GM18505 (cell line): ENCODE results near the gene EPHB2.
"Not testable (repeated sequence)": the region's sequence is repeated elsewhere in the genome, so short reads cannot be mapped to it uniquely, and the experiment has no call there.

Experiments used
- ATAC-seq: cut with Tn5 transposase; IDR thresholded peaks from one replicate; pipeline ENCODE4 v1.9.1; 2021; ENCODE audit not compliant: unreplicated experiment
- POLR2A ChIP-seq: IDR thresholded peaks from 4 replicates; pipeline ENCODE4 v1.6.1; 2011; ENCODE audit warnings: borderline replicate concordance; ENCODE audit not compliant: insufficient read depth, insufficient read length; ENCODE audit errors: extremely low read depth

Gene EPHB2

DNA sequence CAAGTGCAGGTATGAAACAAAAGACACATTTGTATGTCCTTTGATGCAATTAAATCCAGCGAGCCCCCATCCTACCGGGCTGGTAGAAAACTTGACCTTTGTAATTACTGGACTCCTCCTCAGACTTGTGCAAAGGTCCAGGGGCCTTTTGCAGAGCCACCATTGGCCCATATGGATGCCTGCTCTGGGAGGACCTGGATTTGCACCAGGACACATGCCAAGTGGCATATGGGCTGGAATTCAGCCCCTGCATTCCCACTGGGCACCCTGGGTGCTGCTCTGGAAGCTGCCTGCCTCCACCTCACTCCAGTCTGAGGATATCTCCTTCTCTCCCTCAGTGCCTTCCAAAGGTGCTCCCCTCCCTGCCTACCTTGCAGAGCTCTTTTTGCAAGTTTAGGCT is 226.0 kb downstream of the EPHB2 start:
- TF ChIP-seq POLR2A, result no peak
- ATAC-seq, result no peak

DNA sequence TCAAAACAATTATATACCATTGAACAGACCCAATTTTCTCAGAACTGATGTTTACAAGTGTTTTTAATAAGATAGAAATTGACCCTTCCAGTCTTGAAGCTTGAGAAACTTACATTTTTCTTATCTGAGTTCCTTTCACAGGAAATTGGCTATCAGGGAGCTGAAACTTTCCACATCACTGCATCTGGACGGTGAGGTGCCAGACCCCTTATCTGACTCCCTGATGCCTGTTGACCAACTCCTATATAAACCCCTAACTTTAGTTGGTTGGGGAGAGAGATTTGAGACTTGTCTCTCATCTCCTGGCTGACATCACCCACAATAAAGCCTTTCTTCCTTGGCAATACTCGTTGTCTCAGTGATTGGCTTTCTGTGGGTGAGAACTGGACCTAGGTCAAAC is 230.6 kb downstream of the EPHB2 start:
- TF ChIP-seq POLR2A, result no peak
- ATAC-seq, result no peak

DNA sequence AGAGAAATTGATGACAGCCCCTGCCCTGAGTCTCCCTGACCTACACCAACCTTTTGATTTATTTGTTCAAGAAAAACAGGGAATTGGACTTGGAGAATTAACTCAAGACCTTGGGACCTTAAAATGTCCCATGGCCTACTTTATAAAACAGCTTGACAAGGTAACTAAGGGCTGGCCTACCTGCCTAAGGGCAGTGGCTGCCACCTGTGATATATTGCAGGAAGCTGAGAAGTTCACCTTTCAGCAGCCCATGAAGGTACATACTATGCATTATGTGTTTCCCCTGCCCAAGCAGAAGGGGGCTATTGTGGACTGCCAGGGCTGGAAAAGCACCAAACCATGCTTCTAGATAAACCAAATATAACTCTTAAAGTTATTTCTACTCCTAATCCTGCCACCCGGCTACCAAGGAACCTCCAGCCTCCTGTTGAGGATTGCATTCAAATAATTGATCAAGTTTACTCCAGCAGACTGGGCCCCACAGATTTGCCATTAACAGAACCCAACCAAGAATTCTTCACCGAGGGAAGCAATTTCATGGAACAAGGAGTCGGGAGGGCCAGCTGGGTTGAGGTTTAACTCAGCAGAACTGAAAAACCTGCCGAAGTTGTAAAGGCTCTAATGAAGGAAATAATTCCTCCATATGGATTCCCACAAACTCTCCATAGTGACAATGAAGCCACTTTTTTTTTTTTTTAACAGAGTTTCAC is 233.9 kb downstream of the EPHB2 start:
- no peak for TF ChIP-seq POLR2A
- ATAC-seq, result no peak

DNA sequence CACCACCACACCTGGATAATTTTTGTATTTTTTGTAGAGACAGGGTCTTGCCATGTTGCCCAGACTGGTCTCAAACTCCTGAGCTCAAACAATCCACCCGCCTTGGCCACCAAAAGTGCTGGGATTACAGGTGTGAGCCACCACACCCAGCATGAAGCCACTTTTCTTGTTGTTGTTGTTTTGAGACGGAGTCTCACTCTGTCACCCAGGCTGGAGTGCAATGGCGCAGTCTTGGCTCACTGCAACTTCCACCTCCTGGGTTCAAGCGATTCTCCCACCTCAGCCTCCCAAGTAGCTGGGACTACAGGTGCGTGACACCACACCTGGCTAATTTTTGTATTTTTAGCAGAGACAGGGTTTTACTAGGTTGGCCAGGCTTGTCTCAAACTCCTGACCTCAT is 234.5 kb downstream of the EPHB2 start:
- ATAC-seq, result not testable (repeated sequence)

DNA sequence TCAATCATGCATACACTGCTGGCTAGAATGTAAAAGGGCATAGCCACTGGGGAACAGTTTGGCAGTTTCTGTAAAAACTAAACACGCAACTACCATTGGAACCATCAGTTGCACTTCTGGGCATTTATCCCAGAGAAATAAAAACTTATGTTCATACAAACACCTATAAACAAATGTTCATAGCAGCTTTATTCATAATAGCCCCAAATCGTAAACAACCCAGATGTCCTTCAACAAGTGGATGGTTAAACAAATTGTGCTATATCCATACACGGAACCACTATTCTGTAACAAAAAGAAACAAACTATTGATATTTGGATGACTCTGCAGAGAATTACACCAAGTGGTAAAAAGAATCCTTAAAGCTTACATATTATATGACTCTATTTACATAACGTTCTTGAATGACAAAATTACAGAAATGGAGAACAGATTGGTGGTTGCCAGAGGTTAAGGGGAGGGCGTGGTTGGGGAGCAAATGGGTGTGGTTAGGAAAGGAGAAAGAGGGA is 239.2 kb downstream of the EPHB2 start:
- no peak for ATAC-seq
- TF ChIP-seq POLR2A, result no peak

DNA sequence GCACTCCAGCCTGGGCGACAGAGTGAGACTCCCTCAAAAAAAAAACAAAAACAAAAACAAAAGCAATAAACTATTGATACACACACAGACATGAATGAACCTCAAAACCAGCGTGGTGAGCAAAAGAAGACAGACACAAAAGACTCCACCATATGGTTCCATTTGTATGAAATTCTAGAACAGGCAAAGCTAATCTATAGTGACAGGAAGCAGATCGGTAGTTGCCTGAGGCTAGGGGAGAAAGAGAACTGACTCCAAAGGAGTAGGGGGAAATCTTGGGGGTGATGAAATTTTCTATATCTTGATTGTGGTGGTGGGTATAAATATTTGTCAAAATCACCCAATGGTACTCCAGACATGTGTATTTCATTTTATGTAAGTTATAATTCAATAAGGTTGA is 241.2 kb downstream of the EPHB2 start:
- TF ChIP-seq POLR2A, result no peak

DNA sequence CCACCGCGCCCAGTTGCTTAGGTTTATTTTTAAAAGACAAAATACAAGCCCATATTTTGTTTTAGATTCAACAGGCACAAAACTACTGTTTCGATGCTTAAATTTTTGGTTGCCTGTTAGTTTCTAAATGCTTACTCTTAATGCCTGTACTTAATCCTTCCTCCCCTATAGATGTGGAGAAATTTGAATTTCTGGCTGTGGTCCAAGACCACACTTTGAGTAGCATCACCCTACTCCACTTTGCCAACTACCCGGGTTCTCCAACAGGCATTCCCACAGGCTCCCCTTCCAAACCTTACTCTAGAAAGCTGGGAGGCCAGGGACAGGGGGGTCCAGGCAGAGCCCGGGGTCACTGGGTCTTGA is 242.0 kb downstream of the EPHB2 start:
- TF ChIP-seq POLR2A, result no peak
- no peak for ATAC-seq

More for the DNA sequence above, 241.2 kb downstream of the EPHB2 start:
- no peak for ATAC-seq

DNA sequence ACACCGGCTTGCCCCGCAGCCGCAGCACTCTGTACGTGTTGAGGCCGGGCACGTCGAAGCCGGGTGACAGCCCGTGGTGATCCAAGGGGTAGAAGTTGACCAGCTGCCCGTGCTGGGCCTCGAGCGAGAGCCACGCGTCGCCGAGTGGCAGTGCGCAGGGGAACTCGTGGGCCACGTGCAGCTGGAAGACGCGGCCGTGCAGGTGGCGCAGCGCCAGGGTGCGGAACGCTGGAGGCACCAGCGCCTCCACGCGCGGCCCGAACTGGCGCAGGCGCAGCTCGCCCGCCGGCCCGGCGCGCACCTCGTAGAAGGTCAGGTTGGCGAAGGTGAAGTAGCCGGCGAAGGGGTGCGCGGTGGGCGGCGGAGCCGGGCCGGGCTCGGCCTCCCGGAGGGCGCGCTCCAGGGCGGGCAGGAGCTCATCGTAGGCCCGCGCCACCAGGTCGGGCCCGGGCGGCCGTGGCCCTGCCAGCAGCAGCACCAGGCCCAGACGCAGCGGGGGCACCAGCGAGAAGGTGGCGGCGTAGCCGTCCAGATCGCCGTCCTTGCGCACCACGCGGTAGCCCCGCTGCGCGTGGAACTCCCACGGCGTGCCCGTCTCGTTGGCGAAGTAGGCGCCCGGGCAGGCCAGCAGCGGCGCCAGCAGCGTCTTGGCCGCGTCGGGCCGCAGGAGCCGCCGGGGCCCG is 242.6 kb downstream of the EPHB2 start:
- no peak for ATAC-seq
- TF ChIP-seq POLR2A, result no peak

DNA sequence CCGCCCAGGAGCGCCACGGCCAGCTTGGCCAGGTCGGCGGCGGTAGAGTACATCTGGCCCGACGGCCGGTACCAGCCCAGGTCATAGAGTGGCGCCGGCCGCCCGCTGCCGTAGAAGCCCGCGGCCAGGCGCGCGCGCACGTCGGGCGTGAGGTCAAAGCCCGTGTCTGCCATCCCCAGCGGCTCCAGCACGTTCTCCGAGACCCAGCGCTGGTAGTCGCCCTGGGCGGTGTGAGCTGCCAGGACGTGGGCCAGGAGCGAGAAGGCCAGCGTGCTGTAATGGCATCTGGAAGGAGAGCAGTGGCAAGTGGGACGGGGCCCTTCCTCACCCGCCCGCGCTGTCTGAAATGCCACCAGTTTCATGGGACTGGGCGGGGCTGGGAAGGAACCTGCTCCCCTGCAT is 243.1 kb downstream of the EPHB2 start:
- no peak for TF ChIP-seq POLR2A
- no peak for ATAC-seq

DNA sequence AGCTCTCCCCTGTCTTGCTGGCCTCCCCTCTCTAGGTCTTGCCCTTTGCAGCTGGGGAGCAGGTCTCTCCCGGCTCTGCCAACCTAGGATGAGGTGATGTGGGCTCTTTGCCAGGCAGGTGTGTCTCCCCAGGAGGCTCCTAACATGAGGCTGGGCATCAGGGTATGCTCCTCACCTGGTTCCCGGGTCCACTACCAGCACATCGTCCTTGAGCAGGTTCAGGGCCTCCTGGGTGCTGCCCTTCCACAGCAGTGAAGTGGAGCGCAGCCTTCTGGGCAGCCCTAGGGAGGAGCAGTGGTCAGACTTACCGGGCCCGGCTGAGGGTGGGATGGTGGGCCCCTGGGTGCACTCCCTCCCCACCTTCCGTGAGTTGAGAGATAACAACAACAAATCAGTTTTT is 244.5 kb downstream of the EPHB2 start:
- ATAC-seq, result no peak
- TF ChIP-seq POLR2A, result no peak

DNA sequence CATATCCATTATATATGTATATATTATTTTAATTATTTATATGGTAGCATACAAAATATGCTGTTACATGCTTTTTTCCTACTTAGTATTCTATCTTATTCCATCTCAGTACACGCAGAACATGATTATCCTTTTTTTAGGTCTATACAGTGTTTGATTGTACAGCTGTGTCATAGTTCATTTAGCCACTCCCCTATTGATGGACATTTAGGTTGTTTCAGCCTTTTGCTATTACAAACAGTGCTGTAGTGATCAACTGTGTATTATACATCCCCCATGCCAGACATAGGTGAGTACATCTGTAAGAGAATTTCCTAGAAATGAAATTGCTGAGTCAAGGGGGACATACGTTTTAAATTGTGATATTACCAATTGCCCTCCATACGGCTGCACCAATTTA is 246.4 kb downstream of the EPHB2 start:
- TF ChIP-seq POLR2A, result no peak
- ATAC-seq, result no peak

DNA sequence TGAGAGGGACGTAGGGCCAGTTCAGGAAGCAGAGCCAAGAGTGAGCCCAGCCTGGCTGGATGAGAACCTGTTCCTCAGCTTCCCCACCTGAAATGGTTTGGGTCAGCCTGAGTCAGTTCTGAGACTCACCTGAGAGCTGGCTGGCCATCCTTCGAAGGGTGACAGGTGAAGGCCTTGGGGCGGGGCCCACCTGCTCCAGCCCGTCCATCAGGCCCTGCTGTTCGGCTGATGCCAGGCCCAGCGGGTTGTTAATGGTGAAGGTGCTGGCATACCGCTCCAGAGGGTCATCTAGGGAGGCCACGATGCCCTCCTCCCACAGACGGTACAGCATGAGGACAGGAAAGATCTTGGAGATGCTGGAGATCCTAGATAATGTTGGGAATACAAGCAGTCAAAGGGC is 247.9 kb downstream of the EPHB2 start:
- TF ChIP-seq POLR2A, result no peak
- no peak for ATAC-seq

DNA sequence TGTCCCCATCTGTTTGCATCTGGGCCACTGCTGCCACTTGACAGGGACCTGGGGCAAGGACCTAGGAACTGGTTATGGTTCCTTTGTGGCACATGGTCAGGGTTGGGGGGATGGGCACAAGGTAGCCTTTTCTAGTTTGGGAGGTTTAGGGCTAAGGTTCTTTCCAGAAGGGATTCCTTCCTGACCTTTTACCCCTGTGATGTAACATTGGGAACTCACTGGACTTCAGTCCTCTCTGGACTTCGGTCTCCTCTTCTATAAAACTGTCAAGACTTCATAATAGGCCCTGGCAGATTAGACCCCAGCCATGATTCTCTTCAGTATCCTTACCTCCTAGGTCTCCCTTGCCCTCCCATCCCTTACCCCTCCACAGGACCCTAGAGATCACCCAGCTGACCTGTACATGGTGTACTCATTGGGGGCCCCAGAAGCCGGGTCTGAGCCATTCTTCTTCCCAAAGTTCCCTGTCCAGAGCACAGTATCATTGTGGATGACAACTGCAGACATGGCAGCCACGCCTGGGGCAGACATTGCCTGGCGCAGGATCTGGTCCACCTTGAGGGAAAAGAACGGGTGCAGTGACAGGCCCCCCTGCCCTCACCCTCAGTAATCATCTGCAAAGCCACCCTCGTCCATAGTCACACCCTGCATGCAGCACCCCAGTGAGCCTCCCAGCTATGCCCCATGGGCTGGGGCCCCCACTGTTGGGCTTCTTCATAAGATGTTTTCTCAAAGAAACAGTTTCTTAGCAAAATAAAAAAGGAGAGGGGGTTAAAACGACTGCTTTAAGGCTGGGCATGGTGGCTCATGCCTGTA is 249.1 kb downstream of the EPHB2 start:
- ATAC-seq, result no peak
- no peak for TF ChIP-seq POLR2A

DNA sequence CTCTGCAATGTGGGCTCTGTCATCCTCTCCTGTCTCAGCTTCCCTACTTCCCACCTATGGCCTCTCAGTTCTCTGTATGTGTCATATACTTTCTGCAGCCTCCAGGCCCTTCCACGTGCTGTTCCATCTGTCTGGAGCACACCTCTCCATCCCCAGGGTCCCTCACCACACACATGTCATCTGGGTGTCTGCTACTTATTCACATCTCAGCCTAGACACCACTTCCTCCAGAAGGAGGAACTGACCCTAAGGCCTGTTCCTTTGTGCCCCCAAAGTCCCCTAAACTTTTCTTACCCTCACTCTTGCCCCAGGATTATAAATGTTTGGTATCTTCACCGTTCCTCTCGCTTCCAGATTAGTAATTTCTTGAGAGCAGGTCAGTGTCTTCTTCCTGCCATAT is 251.9 kb downstream of the EPHB2 start:
- TF ChIP-seq POLR2A, result no peak
- no peak for ATAC-seq
